ENCODE measurements around the gene CXCL6.

CXCL6 gene

GRCh38 chr4:73868206-73869129 is 32.0 kb downstream of the CXCL6 start:
- no peak overlapping the region for H2BK120ac ChIP-seq (ENCODE audit: low read depth, low read length)
- H3K27me3 ChIP-seq (ENCODE audit: insufficient read depth, low read length, poor library complexity): no peaks in the 10 kb centered on the region
- no peaks in the 10 kb centered on the region for H3K79me1 ChIP-seq (ENCODE audit: low read length)
- no peak overlapping the region for H3K4ac ChIP-seq (ENCODE audit: low read depth, low read length)
- H2AK5ac ChIP-seq (ENCODE audit: low read length): no peak overlapping the region
- H3K79me2 ChIP-seq (ENCODE audit: control insufficient read depth, insufficient read depth, low read length): no peaks in the 10 kb centered on the region
- H4K5ac ChIP-seq (ENCODE audit: low read length): no peak overlapping the region
- H3K4me2 ChIP-seq (ENCODE audit: low read length): peak overlapping the region; percentile 70
- H3K27ac ChIP-seq (ENCODE audit: low read depth, low read length): no peak overlapping the region
- no peak overlapping the region for H4K8ac ChIP-seq (ENCODE audit: low read depth, low read length)
- H3K56ac ChIP-seq (ENCODE audit: low read length): peak overlapping the region; percentile 82
- no peaks in the 10 kb centered on the region for H3K36me3 ChIP-seq (ENCODE audit: control insufficient read depth, insufficient read depth, low read length)
- no CpG with 5 or more reads among the region's 16 CpGs for WGBS (ENCODE audit: extremely low coverage, insufficient coverage, low lambda C conversion rate)
- H3K18ac ChIP-seq (ENCODE audit: low read length): no peak overlapping the region
- H3K23ac ChIP-seq (ENCODE audit: low read length): no peak overlapping the region
- H2BK15ac ChIP-seq (replicated peaks; ENCODE audit: low read depth): no peak overlapping the region
- H3K4me3 ChIP-seq (ENCODE audit: low read length): no peak overlapping the region
- peak; percentile 42 for DNase-seq
- no peak overlapping the region for H2BK5ac ChIP-seq (ENCODE audit: low read length)
- peaks cover 1% of the 10 kb centered on the region for H3K4me1 ChIP-seq (ENCODE audit: control insufficient read depth, low read depth, low read length)
- H3K9ac ChIP-seq (ENCODE audit: low read length): peak overlapping the region; percentile 65

- H3K4me2 ChIP-seq (ENCODE audit: low read length): peak within 1 kb of the TSS; percentile 70
- H2AK5ac ChIP-seq (ENCODE audit: low read length): no peak within 1 kb of the TSS
- no peaks in the 10 kb centered on the region for H3K36me3 ChIP-seq (ENCODE audit: control insufficient read depth, insufficient read depth, low read length)
- H2BK120ac ChIP-seq (ENCODE audit: low read depth, low read length): no peak within 1 kb of the TSS
- H3K79me1 ChIP-seq (ENCODE audit: low read length): no peaks in the 10 kb centered on the region
- H3K4me1 ChIP-seq (ENCODE audit: control insufficient read depth, low read depth, low read length): peaks cover 1% of the 10 kb centered on the region
- no peak within 1 kb of the TSS for H3K4ac ChIP-seq (ENCODE audit: low read depth, low read length)
- H3K27me3 ChIP-seq (ENCODE audit: insufficient read depth, low read length, poor library complexity): no peaks in the 10 kb centered on the region
- H3K23ac ChIP-seq (ENCODE audit: low read length): peak within 1 kb of the TSS; percentile 53
- no peak within 1 kb of the TSS for H4K8ac ChIP-seq (ENCODE audit: low read depth, low read length)
- H2BK15ac ChIP-seq (replicated peaks; ENCODE audit: low read depth): no peak within 1 kb of the TSS
- WGBS (ENCODE audit: extremely low coverage, insufficient coverage, low lambda C conversion rate): no CpG with 5 or more reads among the region's 61 CpGs
- H3K27ac ChIP-seq (ENCODE audit: low read depth, low read length): no peak within 1 kb of the TSS
- H3K18ac ChIP-seq (ENCODE audit: low read length): peak within 1 kb of the TSS; percentile 4
- H4K5ac ChIP-seq (ENCODE audit: low read length): no peak within 1 kb of the TSS
- H3K56ac ChIP-seq (ENCODE audit: low read length): peak within 1 kb of the TSS; percentile 82
- no peaks in the 10 kb centered on the region for H3K79me2 ChIP-seq (ENCODE audit: control insufficient read depth, insufficient read depth, low read length)
- no peak within 1 kb of the TSS for H2BK5ac ChIP-seq (ENCODE audit: low read length)
- peak within 1 kb of the TSS; percentile 26 for H3K4me3 ChIP-seq (ENCODE audit: low read length)
- peak; percentile 44 for DNase-seq
- peak within 1 kb of the TSS; percentile 65 for H3K9ac ChIP-seq (ENCODE audit: low read length)
Observed at GRCh38 chr4:73869130-73870055, 32.9 kb downstream of the CXCL6 start, which contains the start of gene CXCL1. Gene CXCL1, plus strand, starts transcription at chr4:73869393. Its CDS starts 78 bp downstream, at chr4:73869471.

GRCh38 chr4:73870260-73870659 is 33.8 kb downstream of the CXCL6 start:
- peaks cover 1% of the 10 kb centered on the region for H3K4me1 ChIP-seq (ENCODE audit: control insufficient read depth, low read depth, low read length)
- no peak overlapping the region for H3K9ac ChIP-seq (ENCODE audit: low read length)
- H3K4ac ChIP-seq (ENCODE audit: low read depth, low read length): no peak overlapping the region
- H2BK5ac ChIP-seq (ENCODE audit: low read length): no peak overlapping the region
- H2AK5ac ChIP-seq (ENCODE audit: low read length): no peak overlapping the region
- H3K23ac ChIP-seq (ENCODE audit: low read length): no peak overlapping the region
- H3K36me3 ChIP-seq (ENCODE audit: control insufficient read depth, insufficient read depth, low read length): no peaks in the 10 kb centered on the region
- H3K79me2 ChIP-seq (ENCODE audit: control insufficient read depth, insufficient read depth, low read length): no peaks in the 10 kb centered on the region
- no peak overlapping the region for H2BK15ac ChIP-seq (replicated peaks; ENCODE audit: low read depth)
- no peak overlapping the region for H3K56ac ChIP-seq (ENCODE audit: low read length)
- H3K4me2 ChIP-seq (ENCODE audit: low read length): no peak overlapping the region
- DNase-seq: peak; percentile 18
- H3K27ac ChIP-seq (ENCODE audit: low read depth, low read length): no peak overlapping the region
- no peaks in the 10 kb centered on the region for H3K27me3 ChIP-seq (ENCODE audit: insufficient read depth, low read length, poor library complexity)
- no peak overlapping the region for H3K18ac ChIP-seq (ENCODE audit: low read length)
- no peak overlapping the region for H3K4me3 ChIP-seq (ENCODE audit: low read length)
- no CpG with 5 or more reads among the region's 3 CpGs for WGBS (ENCODE audit: extremely low coverage, insufficient coverage, low lambda C conversion rate)
- H4K8ac ChIP-seq (ENCODE audit: low read depth, low read length): no peak overlapping the region
- H2BK120ac ChIP-seq (ENCODE audit: low read depth, low read length): no peak overlapping the region
- no peaks in the 10 kb centered on the region for H3K79me1 ChIP-seq (ENCODE audit: low read length)
- no peak overlapping the region for H4K5ac ChIP-seq (ENCODE audit: low read length)

GRCh38 chr4:73870768-73871167 is 34.3 kb downstream of the CXCL6 start:
- Histone ChIP-seq H3K36me3 (ENCODE audit: control insufficient read depth, insufficient read depth, low read length) (no peaks in the 10 kb centered on the region), H3K18ac (ENCODE audit: low read length) (no peak overlapping the region), H3K56ac (ENCODE audit: low read length) (no peak overlapping the region), H4K8ac (ENCODE audit: low read depth, low read length) (no peak overlapping the region), H3K4me3 (ENCODE audit: low read length) (no peak overlapping the region), H3K79me2 (ENCODE audit: control insufficient read depth, insufficient read depth, low read length) (no peaks in the 10 kb centered on the region), H3K4me2 (ENCODE audit: low read length) (no peak overlapping the region), H4K5ac (ENCODE audit: low read length) (no peak overlapping the region), H3K4ac (ENCODE audit: low read depth, low read length) (no peak overlapping the region), H3K23ac (ENCODE audit: low read length) (no peak overlapping the region), H2BK5ac (ENCODE audit: low read length) (no peak overlapping the region), H3K4me1 (ENCODE audit: control insufficient read depth, low read depth, low read length) (peaks cover 1% of the 10 kb centered on the region), H3K27me3 (ENCODE audit: insufficient read depth, low read length, poor library complexity) (no peaks in the 10 kb centered on the region), H2BK120ac (ENCODE audit: low read depth, low read length) (no peak overlapping the region), H3K79me1 (ENCODE audit: low read length) (no peaks in the 10 kb centered on the region), H3K9ac (ENCODE audit: low read length) (no peak overlapping the region), H3K27ac (ENCODE audit: low read depth, low read length) (no peak overlapping the region), H2AK5ac (ENCODE audit: low read length) (no peak overlapping the region), H2BK15ac (replicated peaks; ENCODE audit: low read depth) (no peak overlapping the region)
- WGBS (ENCODE audit: extremely low coverage, insufficient coverage, low lambda C conversion rate): no CpG with 5 or more reads among the region's 1 CpG
- DNase-seq: no peak

- Histone ChIP-seq H3K23ac (ENCODE audit: low read length) (no peak overlapping the region), H2BK5ac (ENCODE audit: low read length) (no peak overlapping the region), H3K79me1 (ENCODE audit: low read length) (no peaks in the 10 kb centered on the region), H2AK5ac (ENCODE audit: low read length) (no peak overlapping the region), H4K8ac (ENCODE audit: low read depth, low read length) (no peak overlapping the region), H3K27ac (ENCODE audit: low read depth, low read length) (no peak overlapping the region), H3K27me3 (ENCODE audit: insufficient read depth, low read length, poor library complexity) (no peaks in the 10 kb centered on the region), H3K18ac (ENCODE audit: low read length) (no peak overlapping the region), H3K4me1 (ENCODE audit: control insufficient read depth, low read depth, low read length) (peaks cover 1% of the 10 kb centered on the region), H3K4me2 (ENCODE audit: low read length) (no peak overlapping the region), H3K79me2 (ENCODE audit: control insufficient read depth, insufficient read depth, low read length) (no peaks in the 10 kb centered on the region), H3K9ac (ENCODE audit: low read length) (no peak overlapping the region), H3K36me3 (ENCODE audit: control insufficient read depth, insufficient read depth, low read length) (no peaks in the 10 kb centered on the region), H4K5ac (ENCODE audit: low read length) (no peak overlapping the region), H2BK15ac (replicated peaks; ENCODE audit: low read depth) (no peak overlapping the region), H3K4ac (ENCODE audit: low read depth, low read length) (no peak overlapping the region), H3K4me3 (ENCODE audit: low read length) (no peak overlapping the region), H3K56ac (ENCODE audit: low read length) (no peak overlapping the region), H2BK120ac (ENCODE audit: low read depth, low read length) (no peak overlapping the region)
- WGBS (ENCODE audit: extremely low coverage, insufficient coverage, low lambda C conversion rate): no CpG with 5 or more reads among the region's 6 CpGs
- no peak for DNase-seq
Observed at GRCh38 chr4:73871511-73872310, 35.2 kb downstream of the CXCL6 start.

Measured in mesendoderm (in vitro differentiated cells).